IMR-90 (cell line): ENCODE data around the gene ZNF440. TPM values are rescaled to one million over a fixed set of nuclear protein-coding genes. Genes with fewer than 3 reads are reported as not detected.

ENCODE experiments used
- ATAC-seq: fragments of 200-7000 bp; cut with Tn5 transposase; 2 replicates; pipeline ENCODE4 v1.9.1; 2020; ENCODE audit warnings: low read depth, mild to moderate bottlenecking, moderate library complexity
- BruUV-seq: library from RNA; stranded (reverse); fragments of 400-500 nt; replicated peaks from 2 replicates; lab custom pipeline; 2021; lab: Mats Ljungman, UMichigan
- CTCF ChIA-PET: fragments of 300-600 bp; formaldehyde crosslinking; extraction: SDS; loops from one replicate; lab custom pipeline; 2021; ENCODE audit warnings: antibody characterized with exemption; lab: Yijun Ruan, JAX
- POLR2A ChIA-PET: fragments of 300-600 bp; sonication (Branson Sonifier 250); formaldehyde crosslinking; loops from one replicate; lab custom pipeline; 2022; ENCODE audit warnings: antibody characterized with exemption; ENCODE audit not compliant: unreplicated experiment; lab: Charles Lee
- DNase-seq: peaks from one replicate; pipeline ENCODE4 v3.0.0; 2013
- H2AFZ ChIP-seq: replicated peaks from 2 replicates; pipeline ENCODE3; 2013; ENCODE audit warnings: low read length, mild to moderate bottlenecking; ENCODE audit not compliant: poor library complexity
- H2AK5ac ChIP-seq: 2 replicates; pipeline ENCODE4 v1.6.1; 2013; ENCODE audit warnings: low read depth, low read length, inconsistent platforms
- H2AK9ac ChIP-seq: replicated peaks from 2 replicates; pipeline ENCODE3; 2013; ENCODE audit warnings: mild to moderate bottlenecking, low read depth, low read length, moderate library complexity; ENCODE audit not compliant: poor library complexity
- H2BK120ac ChIP-seq: 2 replicates; pipeline ENCODE4 v1.6.1; 2013; ENCODE audit warnings: low read depth, low read length, inconsistent platforms
- H2BK15ac ChIP-seq: 3 replicates; pipeline ENCODE4 v1.6.1; 2013; ENCODE audit warnings: low read depth, low read length, inconsistent platforms
- H2BK20ac ChIP-seq: 2 replicates; pipeline ENCODE4 v1.6.1; 2013; ENCODE audit warnings: low read depth, mild to moderate bottlenecking, inconsistent platforms, low read length, moderate library complexity
- H2BK5ac ChIP-seq: 2 replicates; pipeline ENCODE4 v1.6.1; 2013; ENCODE audit warnings: mild to moderate bottlenecking, low read depth, low read length, inconsistent platforms; ENCODE audit not compliant: poor library complexity, severe bottlenecking
- H3K14ac ChIP-seq: replicated peaks from 2 replicates; pipeline ENCODE4 v1.6.1; 2013; ENCODE audit warnings: low read depth, low read length, inconsistent platforms
- H3K18ac ChIP-seq: 2 replicates; pipeline ENCODE4 v1.6.1; 2013; ENCODE audit warnings: low read depth, low read length, control low read depth
- H3K23ac ChIP-seq: 2 replicates; pipeline ENCODE4 v1.6.1; 2013; ENCODE audit warnings: low read depth, low read length, inconsistent platforms
- H3K27ac ChIP-seq: 2 replicates; pipeline ENCODE4 v1.5.1; 2013; ENCODE audit warnings: mild to moderate bottlenecking, control low read depth, low read length; ENCODE audit not compliant: insufficient read depth
- H3K27me3 ChIP-seq: 2 replicates; pipeline ENCODE4 v1.6.1; 2013; ENCODE audit warnings: low read length; ENCODE audit not compliant: control insufficient read depth, insufficient read depth
- H3K36me3 ChIP-seq: 2 replicates; pipeline ENCODE4 v1.6.1; 2013; ENCODE audit warnings: low read length, mixed read lengths; ENCODE audit not compliant: control insufficient read depth, insufficient read depth
- H3K4ac ChIP-seq: 2 replicates; pipeline ENCODE4 v1.6.1; 2013; ENCODE audit warnings: low read depth, low read length, inconsistent platforms
- H3K4me1 ChIP-seq: 2 replicates; pipeline ENCODE4 v1.6.1; 2013; ENCODE audit warnings: low read length, mixed read lengths; ENCODE audit not compliant: control insufficient read depth, insufficient read depth
- H3K4me2 ChIP-seq: 2 replicates; pipeline ENCODE4 v1.6.1; 2013; ENCODE audit warnings: low read depth, mild to moderate bottlenecking, control low read depth, low read length, moderate library complexity
- H3K4me3 ChIP-seq: 2 replicates; pipeline ENCODE4 v1.5.1; 2013; ENCODE audit warnings: low read depth, mild to moderate bottlenecking, control low read depth, low read length, moderate library complexity; ENCODE audit not compliant: insufficient read depth
- H3K56ac ChIP-seq: 2 replicates; pipeline ENCODE4 v1.6.1; 2013; ENCODE audit warnings: low read length, inconsistent platforms; ENCODE audit not compliant: insufficient read depth; ENCODE audit errors: extremely low read depth
- H3K79me1 ChIP-seq, 2 experiments: 2 replicates each; pipeline ENCODE4 v1.6.1; 2013; ENCODE audit warnings: low read length in 2 of 2, inconsistent platforms in 1 of 2, low read depth in 1 of 2
- H3K9ac ChIP-seq: 2 replicates; pipeline ENCODE4 v1.6.1; 2013; ENCODE audit warnings: low read depth, low read length, control low read depth
- H3K9me1 ChIP-seq: 2 replicates; pipeline ENCODE4 v1.6.1; 2013; ENCODE audit warnings: low read length, inconsistent platforms; ENCODE audit not compliant: insufficient read depth
- H3K9me3 ChIP-seq: 2 replicates; pipeline ENCODE4 v1.6.1; 2013; ENCODE audit warnings: low read length; ENCODE audit not compliant: control insufficient read depth, insufficient read depth
- H4K20me1 ChIP-seq: 2 replicates; pipeline ENCODE4 v1.6.1; 2013; ENCODE audit warnings: low read length, inconsistent platforms; ENCODE audit not compliant: insufficient read depth
- H4K5ac ChIP-seq: 2 replicates; pipeline ENCODE4 v1.6.1; 2013; ENCODE audit warnings: mild to moderate bottlenecking, low read depth, low read length, control low read depth
- H4K8ac ChIP-seq, 2 experiments: 2 replicates each; pipeline ENCODE4 v1.6.1; 2013; ENCODE audit warnings: low read depth in 2 of 2, low read length in 2 of 2, control low read depth in 1 of 2, inconsistent platforms in 1 of 2
- H4K91ac ChIP-seq: 2 replicates; pipeline ENCODE4 v1.6.1; 2013; ENCODE audit warnings: low read depth, low read length, inconsistent platforms; ENCODE audit not compliant: insufficient read depth
- BHLHE40 ChIP-seq: fragments of 150-350 bp; IDR thresholded peaks from 2 replicates; pipeline ENCODE4 v1.6.1; 2016; ENCODE audit warnings: mild to moderate bottlenecking, low read depth, low read length
- CHD1 ChIP-seq: IDR thresholded peaks from 2 replicates; pipeline ENCODE4 v1.6.1; 2012; ENCODE audit warnings: low read depth, low read length, improper control_type of control experiment
- ELK1 ChIP-seq: fragments of 150-350 bp; IDR thresholded peaks from 2 replicates; pipeline ENCODE4 v1.6.1; 2016; ENCODE audit warnings: low read depth, mild to moderate bottlenecking, low read length, moderate library complexity, borderline replicate concordance
- MAFK ChIP-seq: IDR thresholded peaks from 2 replicates; pipeline ENCODE4 v1.6.1; 2012; ENCODE audit warnings: low read depth, low read length, improper control_type of control experiment
- MXI1 ChIP-seq: IDR thresholded peaks from 2 replicates; pipeline ENCODE4 v1.6.1; 2012; ENCODE audit warnings: low read depth, mild to moderate bottlenecking, low read length, moderate library complexity, borderline replicate concordance
- NFE2L2 ChIP-seq: fragments of 150-350 bp; IDR thresholded peaks from 2 replicates; pipeline ENCODE4 v1.6.1; 2016; ENCODE audit warnings: low read depth, mild to moderate bottlenecking, low read length
- POLR2A ChIP-seq: IDR thresholded peaks from 2 replicates; pipeline ENCODE4 v1.6.1; 2012; ENCODE audit warnings: mild to moderate bottlenecking, low read depth, low read length
- RCOR1 ChIP-seq: IDR thresholded peaks from 2 replicates; pipeline ENCODE4 v1.6.1; 2012; ENCODE audit warnings: mild to moderate bottlenecking, low read length, improper control_type of control experiment; ENCODE audit not compliant: insufficient replicate concordance
- RFX5 ChIP-seq: IDR thresholded peaks from 2 replicates; pipeline ENCODE4 v1.8.0; 2012; ENCODE audit warnings: low read depth, mild to moderate bottlenecking, low read length, moderate library complexity
- SMC3 ChIP-seq: fragments of 150-350 bp; IDR thresholded peaks from 2 replicates; pipeline ENCODE4 v1.6.1; 2016; ENCODE audit warnings: low read depth, mild to moderate bottlenecking, antibody characterized with exemption, low read length, moderate library complexity
- WGBS, 2 experiments: methylation state at CpG; one replicate each; pipeline versions ENCODE4 v1.1.5 to v1.1.7; 2013; ENCODE audit warnings: missing lambda C conversion rate in 2 of 2; ENCODE audit not compliant: insufficient read length in 1 of 2; ENCODE audit errors: extremely low coverage in 2 of 2; 5-methylcytosine and 5-hydroxymethylcytosine counted together
- dilution Hi-C: fragments of 300-500 bp; cut with HindIII; formaldehyde crosslinking; loops from one replicate; pipeline ENCODE4 v1.14.3; 2018; ENCODE audit warnings: low sequenced_read_pairs; ENCODE audit not compliant: unreplicated experiment
- in situ Hi-C: fragments of 300-500 bp; cut with MboI; formaldehyde crosslinking; loops from 3 replicates; pipeline ENCODE4 v1.14.3; 2019; ENCODE audit warnings: low sequenced_read_pairs, inconsistent platforms, mixed read lengths
- intact Hi-C: fragments of 100-400 bp; cut with micrococcal nuclease; formaldehyde crosslinking; loops from 2 replicates; pipeline ENCODE4 v1.10.0; 2022
- polyA plus RNA-seq, 3 experiments: library from polyadenylated mRNA; depleted of rRNA; stranded (reverse); fragments of >200 nt; gene quantifications; 2 replicates each; pipeline ENCODE4 v1.2.3, GENCODE V29; 2012; ENCODE audit warnings: low replicate concordance in 1 of 3
- total RNA-seq: library from RNA; depleted of rRNA; stranded (reverse); fragments of >200 nt; gene quantifications from 2 replicates; pipeline ENCODE4 v1.2.3, GENCODE V29; 2012

The ZNF440 gene
- total and polyA plus RNA-seq, 2 of the 4 experiments (the other 2 are of a cell fraction), result 2.8 to 8.4 TPM

- Histone ChIP-seq H2AFZ (no peak overlapping the region), H3K23ac (no peak overlapping the region), H3K14ac (no peak overlapping the region), H3K27ac (no peak overlapping the region), H3K27me3 (no peaks in the 10 kb centered on the region), H2AK5ac (no peak overlapping the region), H2BK5ac (no peak overlapping the region), H3K79me1 (peaks cover 32 to 34% of the 10 kb centered on the region in 2 experiments), H3K9me3 (peaks cover 24% of the 10 kb centered on the region), H4K20me1 (no peaks in the 10 kb centered on the region), H3K4ac (no peak overlapping the region), H4K5ac (no peak overlapping the region), H2BK20ac (no peak overlapping the region), H2BK120ac (no peak overlapping the region), H3K56ac (no peak overlapping the region), H3K4me3 (no peak overlapping the region), H3K9me1 (no peaks in the 10 kb centered on the region), H4K91ac (no peak overlapping the region), H2BK15ac (no peak overlapping the region), H4K8ac (no peak overlapping the region), H3K4me1 (no peaks in the 10 kb centered on the region), H2AK9ac (no peak overlapping the region), H3K9ac (no peak overlapping the region), H3K18ac (no peak overlapping the region), H3K4me2 (no peak overlapping the region), H3K36me3 (peaks cover 12% of the 10 kb centered on the region)
- ChIA-PET POLR2A (no interaction called here), CTCF (no interaction called here)
- no peak for DNase-seq
- TF ChIP-seq RCOR1 (no peak), BHLHE40 (no peak), MAFK (no peak), MXI1 (no peak), SMC3 (no peak), CHD1 (no peak), RFX5 (no peak), POLR2A (no peak), ELK1 (no peak), NFE2L2 (no peak)
- WGBS, 2 experiments, result no CpG with 5 or more reads among the region's 3 CpGs
- intact Hi-C loops (no loop called here), dilution Hi-C loops (no loop called here), in situ Hi-C loops (no loop called here)
- no peak for ATAC-seq
- no TSS peak for BruUV-seq
These were observed 39.3 kb downstream of the ZNF440 start for GRCh38 chr19:11853358-11853757.
